ENCODE results near the gene SSX1. TPM values are rescaled to one million over a fixed set of nuclear protein-coding genes. Genes with fewer than 3 reads are reported as not detected.
"Not testable (repeated sequence)": the region's sequence is repeated elsewhere in the genome, so short reads cannot be mapped to it uniquely, and the experiment has no call there.

The SSX1 gene
- total RNA-seq, 1 experiment from 2014 or later: not detected

DNA sequence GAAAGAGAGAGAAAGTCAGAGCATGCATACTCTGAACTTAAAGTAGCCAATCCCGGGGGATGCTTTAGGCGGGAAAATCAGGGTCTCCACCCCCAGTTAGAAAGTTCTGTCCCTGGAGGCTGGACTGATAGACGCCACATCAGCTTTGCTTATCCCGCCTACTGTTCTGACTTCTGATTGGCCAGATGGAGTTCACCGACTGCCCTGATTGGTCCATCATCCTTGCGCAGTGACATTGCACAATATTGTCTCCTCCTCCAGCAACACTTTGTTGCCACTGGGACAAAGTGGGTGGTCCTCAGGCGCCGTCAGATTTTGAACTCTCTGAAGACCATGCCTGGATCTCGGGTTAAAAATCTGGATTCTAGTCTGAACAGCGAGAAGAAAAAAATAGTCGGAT lies 51.0 kb downstream of the SSX1 start:
- H3K36me3 Mint-ChIP-seq (ENCODE audit: insufficient read depth, unreplicated experiment): no peaks in the 10 kb centered on the region
- no peaks in the 10 kb centered on the region for H3K4me1 Mint-ChIP-seq (ENCODE audit: low read depth, unreplicated experiment)
- no peak overlapping the region for H3K27ac Mint-ChIP-seq (ENCODE audit: unreplicated experiment)
- BruUV-seq (replicated peaks): no TSS peak
- CTCF ChIA-PET: no interaction called here
- no peak for DNase-seq
- TF ChIP-seq, protein P1, sequence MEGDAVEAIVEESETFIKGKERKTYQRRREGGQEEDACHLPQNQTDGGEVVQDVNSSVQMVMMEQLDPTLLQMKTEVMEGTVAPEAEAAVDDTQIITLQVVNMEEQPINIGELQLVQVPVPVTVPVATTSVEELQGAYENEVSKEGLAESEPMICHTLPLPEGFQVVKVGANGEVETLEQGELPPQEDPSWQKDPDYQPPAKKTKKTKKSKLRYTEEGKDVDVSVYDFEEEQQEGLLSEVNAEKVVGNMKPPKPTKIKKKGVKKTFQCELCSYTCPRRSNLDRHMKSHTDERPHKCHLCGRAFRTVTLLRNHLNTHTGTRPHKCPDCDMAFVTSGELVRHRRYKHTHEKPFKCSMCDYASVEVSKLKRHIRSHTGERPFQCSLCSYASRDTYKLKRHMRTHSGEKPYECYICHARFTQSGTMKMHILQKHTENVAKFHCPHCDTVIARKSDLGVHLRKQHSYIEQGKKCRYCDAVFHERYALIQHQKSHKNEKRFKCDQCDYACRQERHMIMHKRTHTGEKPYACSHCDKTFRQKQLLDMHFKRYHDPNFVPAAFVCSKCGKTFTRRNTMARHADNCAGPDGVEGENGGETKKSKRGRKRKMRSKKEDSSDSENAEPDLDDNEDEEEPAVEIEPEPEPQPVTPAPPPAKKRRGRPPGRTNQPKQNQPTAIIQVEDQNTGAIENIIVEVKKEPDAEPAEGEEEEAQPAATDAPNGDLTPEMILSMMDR (IDR thresholded peaks at IDR 0.05; ENCODE audit: unreplicated experiment): no peak
- intact Hi-C loops (cut with micrococcal nuclease; ENCODE audit: unreplicated experiment): no loop called here
- no peak overlapping the region for H3K4me3 Mint-ChIP-seq (ENCODE audit: low read depth, unreplicated experiment)
- no peaks in the 10 kb centered on the region for H3K9me3 Mint-ChIP-seq (ENCODE audit: low read depth, unreplicated experiment)
- peaks cover 45% of the 10 kb centered on the region for H3K27me3 Mint-ChIP-seq (ENCODE audit: unreplicated experiment)

- H3K27ac Mint-ChIP-seq (ENCODE audit: unreplicated experiment); DNase-seq; H3K27me3 Mint-ChIP-seq (ENCODE audit: unreplicated experiment); BruUV-seq (replicated peaks); CTCF ChIA-PET; H3K9me3 Mint-ChIP-seq (ENCODE audit: low read depth, unreplicated experiment); H3K4me1 Mint-ChIP-seq (ENCODE audit: low read depth, unreplicated experiment); H3K36me3 Mint-ChIP-seq (ENCODE audit: insufficient read depth, unreplicated experiment); intact Hi-C loops (cut with micrococcal nuclease; ENCODE audit: unreplicated experiment); H3K4me3 Mint-ChIP-seq (ENCODE audit: low read depth, unreplicated experiment): not testable (repeated sequence)
Observed at GRCh38 chrX:48313996-48314395, 58.8 kb downstream of the SSX1 start.

Other genes with a start within 250 kb of the SSX1 start
- not detected in 2 replicates for gene SPACA5, start 248.4 kb upstream of the SSX1 start, total RNA-seq (2022)
- 2.6 and 2.8 TPM in 2 replicates for gene ZNF630, start 183.8 kb upstream of the SSX1 start, total RNA-seq (2022)
- gene SPACA5B, start 124.8 kb upstream of the SSX1 start, total RNA-seq (2022): not detected in 2 replicates
- not detected in 2 replicates for gene SSX5, start 58.6 kb upstream of the SSX1 start, total RNA-seq (2022)
- not detected in 2 replicates for gene SSX3, start 101.3 kb downstream of the SSX1 start, total RNA-seq (2022)
- gene SSX4, start 128.1 kb downstream of the SSX1 start, total RNA-seq (2022): not detected in 2 replicates
- gene SSX4B, start 156.6 kb downstream of the SSX1 start, total RNA-seq (2022): not detected in 2 replicates
- 0.33 and 0.54 TPM in 2 replicates for gene SLC38A5, start 214.9 kb downstream of the SSX1 start, total RNA-seq (2022)
- gene FTSJ1, start 220.8 kb downstream of the SSX1 start, total RNA-seq (2022): 64.9 and 75.2 TPM in 2 replicates

All from Calu3 (cell line).